HG02884 (cell line): ENCODE data around the gene SLC13A4.
"Not testable (repeated sequence)": the region's sequence is repeated elsewhere in the genome, so short reads cannot be mapped to it uniquely, and the experiment has no call there.

Source experiments
- ATAC-seq: cut with Tn5 transposase; IDR thresholded peaks from one replicate; pipeline ENCODE4 v1.9.1; 2021; ENCODE audit warnings: mild to moderate bottlenecking, moderate library complexity; ENCODE audit not compliant: unreplicated experiment

SLC13A4 gene

GRCh38 chr7:135704074-135704473, 23.9 kb downstream of the SLC13A4 start:
- ATAC-seq: no peak

- ATAC-seq: no peak
Observed at GRCh38 chr7:135697276-135698049, 30.5 kb downstream of the SLC13A4 start.

GRCh38 chr7:135693558-135693957, 34.4 kb downstream of the SLC13A4 start:
- no peak for ATAC-seq

GRCh38 chr7:135692606-135693005, 35.4 kb downstream of the SLC13A4 start:
- ATAC-seq: not testable (repeated sequence)

GRCh38 chr7:135692055-135692454, 35.9 kb downstream of the SLC13A4 start:
- no peak for ATAC-seq

- no peak for ATAC-seq
Observed at GRCh38 chr7:135690566-135690965, 37.4 kb downstream of the SLC13A4 start.

- no peak for ATAC-seq
Observed at GRCh38 chr7:135687466-135687865, 40.5 kb downstream of the SLC13A4 start.

- no peak for ATAC-seq
Observed at GRCh38 chr7:135685306-135686084, 42.5 kb downstream of the SLC13A4 start.

- no peak for ATAC-seq
Observed at GRCh38 chr7:135684699-135685098, 43.3 kb downstream of the SLC13A4 start.

- ATAC-seq: no peak
Observed at GRCh38 chr7:135684136-135684535, 43.9 kb downstream of the SLC13A4 start.

- ATAC-seq: no peak
Observed at GRCh38 chr7:135683609-135684008, 44.4 kb downstream of the SLC13A4 start.

GRCh38 chr7:135682191-135682590, 45.8 kb downstream of the SLC13A4 start:
- no peak for ATAC-seq

- ATAC-seq: no peak
Observed at GRCh38 chr7:135681762-135682161, 46.2 kb downstream of the SLC13A4 start.

GRCh38 chr7:135678612-135679575, 49.1 kb downstream of the SLC13A4 start:
- no peak for ATAC-seq

GRCh38 chr7:135673360-135673706, 54.7 kb downstream of the SLC13A4 start:
- ATAC-seq: no peak

GRCh38 chr7:135672560-135673359, 55.2 kb downstream of the SLC13A4 start:
- no peak for ATAC-seq

- ATAC-seq: no peak
Observed at GRCh38 chr7:135670179-135670578, 57.8 kb downstream of the SLC13A4 start.

GRCh38 chr7:135669774-135670173, 58.2 kb downstream of the SLC13A4 start:
- no peak for ATAC-seq

GRCh38 chr7:135668852-135669395, 59.1 kb downstream of the SLC13A4 start:
- ATAC-seq: not testable (repeated sequence)

GRCh38 chr7:135667626-135668025, 60.4 kb downstream of the SLC13A4 start:
- ATAC-seq: not testable (repeated sequence)
